T-cell (primary cell): Measurements from ENCODE around the gene ATOH1. TPM values are rescaled to one million over a fixed set of nuclear protein-coding genes. Genes with fewer than 3 reads are reported as not detected.

Source experiments
- ATAC-seq, 4 experiments: fragments of 200-7000 bp in 3 of 4; fragments of 150-1000 bp in 1 of 4; cut with Tn5 transposase; replicated peaks in 1 of 4; 1 replicate in 3 of 4; 2 replicates in 1 of 4; pipeline ENCODE4 v1.10.0; 2021; ENCODE audit warnings: moderate library complexity in 3 of 4, mild to moderate bottlenecking in 2 of 4, moderate number of reproducible peaks in 1 of 4
- CTCF ChIA-PET, 2 donors: fragments of 300-600 bp; sonication (Branson Sonifier 250); formaldehyde crosslinking; loops; one replicate each; lab custom pipeline; 2022; ENCODE audit warnings: antibody characterized with exemption in 2 of 2; lab: Charles Lee
- POLR2A ChIA-PET, 2 donors: fragments of 300-600 bp; sonication (Branson Sonifier 250); formaldehyde crosslinking; loops; one replicate each; lab custom pipeline; 2022; ENCODE audit warnings: antibody characterized with exemption in 2 of 2; lab: Charles Lee
- DNase-seq, 35 experiments: peaks; one replicate each; pipeline versions ENCODE4 v3.0.0 to v3.0.0-alpha.2; 2013 to 2023
- H3K27ac ChIP-seq: one replicate; pipeline ENCODE4 v1.5.1; 2013; ENCODE audit warnings: low read length
- H3K27me3 ChIP-seq, 2 experiments: replicated peaks in 1 of 2; 1 replicate in 1 of 2; 2 replicates in 1 of 2; pipeline versions ENCODE4 v1.6.1 to v1.7.0; 2013; ENCODE audit warnings: low read length in 1 of 2, mixed read lengths in 1 of 2; ENCODE audit not compliant: control insufficient read depth in 2 of 2, insufficient read depth in 2 of 2; ENCODE audit errors: extremely low read depth in 1 of 2
- H3K36me3 ChIP-seq, 2 donors: 1 replicate in 1 of 2; 2 replicates in 1 of 2; pipeline versions ENCODE4 v1.6.1 to v1.7.0; 2013; ENCODE audit warnings: low read length in 1 of 2; ENCODE audit not compliant: control insufficient read depth in 2 of 2, insufficient read depth in 1 of 2; ENCODE audit errors: extremely low read depth in 1 of 2
- H3K4me1 ChIP-seq, 2 experiments: 1 replicate in 1 of 2; 2 replicates in 1 of 2; pipeline versions ENCODE4 v1.6.1 to v1.7.0; 2013; ENCODE audit warnings: low read length in 2 of 2, mixed read lengths in 1 of 2; ENCODE audit not compliant: insufficient read depth in 2 of 2, control insufficient read depth in 1 of 2; ENCODE audit errors: extremely low read depth in 1 of 2
- H3K4me3 ChIP-seq, 2 donors: 1 replicate in 1 of 2; 2 replicates in 1 of 2; pipeline versions ENCODE4 v1.5.1 to v1.7.0; 2013; ENCODE audit warnings: mild to moderate bottlenecking in 2 of 2, low read length in 1 of 2, moderate library complexity in 1 of 2; ENCODE audit not compliant: control insufficient read depth in 1 of 2; ENCODE audit errors: extremely low read depth in 1 of 2
- H3K9me3 ChIP-seq: 2 replicates; pipeline ENCODE4 v1.7.0; 2013
- H3K27ac Mint-ChIP-seq, 2 donors: one replicate each; pipeline ENCODE4 v1.8.0; 2020 to 2021; ENCODE audit warnings: mild to moderate bottlenecking in 2 of 2, mixed read lengths in 2 of 2
- H3K27me3 Mint-ChIP-seq, 2 donors: one replicate each; pipeline ENCODE4 v1.8.0; 2021 to 2022; ENCODE audit warnings: mixed read lengths in 2 of 2
- H3K36me3 Mint-ChIP-seq: one replicate; pipeline ENCODE4 v1.8.0; 2021; ENCODE audit warnings: mixed read lengths
- H3K4me1 Mint-ChIP-seq, 3 donors: one replicate each; pipeline ENCODE4 v1.8.0; 2020 to 2022; ENCODE audit warnings: mixed read lengths in 3 of 3, mild to moderate bottlenecking in 1 of 3
- H3K4me3 Mint-ChIP-seq, 3 donors: one replicate each; pipeline ENCODE4 v1.8.0; 2020 to 2022; ENCODE audit warnings: mild to moderate bottlenecking in 3 of 3, mixed read lengths in 3 of 3, moderate library complexity in 3 of 3
- H3K9me3 Mint-ChIP-seq, 3 donors: one replicate each; pipeline ENCODE4 v1.8.0; 2020 to 2022; ENCODE audit warnings: mixed read lengths in 3 of 3
- WGBS: methylation state at CpG from one replicate; pipeline ENCODE4 v1.1.5; 2013; ENCODE audit warnings: missing lambda C conversion rate; ENCODE audit not compliant: insufficient coverage; 5-methylcytosine and 5-hydroxymethylcytosine counted together
- total RNA-seq, 35 experiments: library from RNA in 6 of 35; stranded (reverse) in 6 of 35; fragments of 120-200 nt in 1 of 35; gene quantifications; one replicate each; pipeline versions ENCODE4 v1.2.1 to v1.2.4 and lab custom pipeline; 2013 to 2026

ATOH1 gene
- total RNA-seq, 5 donors from 2014 or later (not counting 1 experiment from before 2014, with no cell fraction given): not detected

GRCh38 chr4:93831716-93832496 lies 3.4 kb downstream of the ATOH1 start:
- no peaks in the 10 kb centered on the region for H3K36me3 Mint-ChIP-seq
- Histone ChIP-seq H3K27ac (no peak overlapping the region), H3K4me3 (no peak overlapping the region), H3K4me1 (peaks cover 0 to 6% of the 10 kb centered on the region in 2 experiments), H3K36me3 (no peaks in the 10 kb centered on the region), H3K27me3 (peaks cover 31 to 45% of the 10 kb centered on the region in 2 experiments), H3K9me3 (no peaks in the 10 kb centered on the region)
- POLR2A ChIA-PET: no interaction called here
- H3K9me3 Mint-ChIP-seq: peaks cover 1 to 8% (median 3%) of the 10 kb centered on the region in 3 donors
- WGBS: 11% methylated on average over 14 of the region's 25 CpGs
- H3K4me3 Mint-ChIP-seq: no peak overlapping the region
- H3K27me3 Mint-ChIP-seq: peaks cover 69 to 78% of the 10 kb centered on the region in 2 donors
- DNase-seq: no peak
- no peak for ATAC-seq
- H3K4me1 Mint-ChIP-seq: peaks cover 14 to 23% (median 17%) of the 10 kb centered on the region in 3 donors
- CTCF ChIA-PET: no interaction called here
- no peak overlapping the region for H3K27ac Mint-ChIP-seq

DNA sequence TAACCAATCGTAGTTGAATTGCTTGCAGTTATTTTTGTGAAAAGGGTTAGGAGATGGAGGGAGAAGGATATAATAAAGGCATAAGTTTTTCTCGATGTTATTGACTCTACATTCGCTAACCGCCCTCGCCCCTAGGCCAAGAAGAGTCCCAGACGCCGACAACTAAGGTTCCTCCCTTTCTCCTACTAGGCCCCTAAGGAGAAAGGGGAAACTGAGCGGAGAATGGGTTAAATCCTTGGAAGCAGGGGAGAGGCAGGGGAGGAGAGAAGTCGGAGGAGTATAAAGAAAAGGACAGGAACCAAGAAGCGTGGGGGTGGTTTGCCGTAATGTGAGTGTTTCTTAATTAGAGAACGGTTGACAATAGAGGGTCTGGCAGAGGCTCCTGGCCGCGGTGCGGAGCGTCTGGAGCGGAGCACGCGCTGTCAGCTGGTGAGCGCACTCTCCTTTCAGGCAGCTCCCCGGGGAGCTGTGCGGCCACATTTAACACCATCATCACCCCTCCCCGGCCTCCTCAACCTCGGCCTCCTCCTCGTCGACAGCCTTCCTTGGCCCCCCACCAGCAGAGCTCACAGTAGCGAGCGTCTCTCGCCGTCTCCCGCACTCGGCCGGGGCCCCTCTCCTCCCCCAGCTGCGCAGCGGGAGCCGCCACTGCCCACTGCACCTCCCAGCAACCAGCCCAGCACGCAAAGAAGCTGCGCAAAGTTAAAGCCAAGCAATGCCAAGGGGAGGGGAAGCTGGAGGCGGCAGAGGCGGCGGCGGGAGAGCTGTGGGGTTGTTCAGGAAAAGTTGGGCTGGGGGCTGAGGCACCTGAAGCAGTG lies 5.9 kb downstream of the ATOH1 start:
- H3K9me3 Mint-ChIP-seq: peaks cover 1 to 8% (median 3%) of the 10 kb centered on the region in 3 donors
- H3K36me3 Mint-ChIP-seq: no peaks in the 10 kb centered on the region
- Histone ChIP-seq H3K27ac (no peak overlapping the region), H3K36me3 (no peaks in the 10 kb centered on the region), H3K4me1 (no peaks in the 10 kb centered on the region), H3K4me3 (no peak overlapping the region), H3K9me3 (no peaks in the 10 kb centered on the region), H3K27me3 (peaks cover 22 to 25% of the 10 kb centered on the region in 2 experiments)
- peaks cover 54 to 59% of the 10 kb centered on the region in 2 donors for H3K27me3 Mint-ChIP-seq
- no peak overlapping the region for H3K27ac Mint-ChIP-seq
- peaks cover 5 to 13% (median 6%) of the 10 kb centered on the region in 3 donors for H3K4me1 Mint-ChIP-seq
- ChIA-PET POLR2A (no interaction called here), CTCF (no interaction called here)
- DNase-seq: no peak
- ATAC-seq: no peak
- no peak overlapping the region for H3K4me3 Mint-ChIP-seq
- WGBS: 10% methylated on average over 25 of the region's 42 CpGs

DNA sequence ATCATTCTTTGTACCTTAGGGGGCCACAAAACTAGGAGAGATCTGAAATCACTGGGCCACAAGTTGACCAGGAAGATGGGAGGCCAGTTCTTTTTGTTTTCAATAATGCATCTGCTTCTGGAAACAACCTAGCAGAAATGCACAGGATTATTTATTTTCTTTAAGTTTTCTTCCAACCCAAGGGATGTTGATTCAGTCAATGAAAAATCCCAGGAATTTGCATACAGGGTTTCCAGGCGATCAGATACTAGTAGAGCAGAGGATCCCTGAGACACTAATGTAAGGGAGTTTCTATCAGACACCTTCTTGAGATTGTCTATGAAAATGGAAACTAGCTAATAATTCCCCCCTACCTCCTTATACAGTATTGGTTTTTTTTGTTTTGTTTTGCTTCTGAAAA lies 7.4 kb downstream of the ATOH1 start:
- Mint-ChIP-seq H3K4me3 (no peak overlapping the region), H3K9me3 (peaks cover 0 to 9% (median 3%) of the 10 kb centered on the region in 3 donors), H3K27ac (no peak overlapping the region), H3K36me3 (no peaks in the 10 kb centered on the region), H3K4me1 (peaks cover 0 to 7% (median 0%) of the 10 kb centered on the region in 3 donors), H3K27me3 (peaks cover 43 to 54% of the 10 kb centered on the region in 2 donors)
- Histone ChIP-seq H3K4me3 (no peak overlapping the region), H3K36me3 (no peaks in the 10 kb centered on the region), H3K4me1 (no peaks in the 10 kb centered on the region), H3K9me3 (no peaks in the 10 kb centered on the region), H3K27ac (no peak overlapping the region), H3K27me3 (peaks cover 13 to 15% of the 10 kb centered on the region in 2 experiments)
- CTCF ChIA-PET: no interaction called here
- POLR2A ChIA-PET: no interaction called here
- no peak for DNase-seq
- no CpG with 5 or more reads among the region's 1 CpG for WGBS
- no peak for ATAC-seq

DNA sequence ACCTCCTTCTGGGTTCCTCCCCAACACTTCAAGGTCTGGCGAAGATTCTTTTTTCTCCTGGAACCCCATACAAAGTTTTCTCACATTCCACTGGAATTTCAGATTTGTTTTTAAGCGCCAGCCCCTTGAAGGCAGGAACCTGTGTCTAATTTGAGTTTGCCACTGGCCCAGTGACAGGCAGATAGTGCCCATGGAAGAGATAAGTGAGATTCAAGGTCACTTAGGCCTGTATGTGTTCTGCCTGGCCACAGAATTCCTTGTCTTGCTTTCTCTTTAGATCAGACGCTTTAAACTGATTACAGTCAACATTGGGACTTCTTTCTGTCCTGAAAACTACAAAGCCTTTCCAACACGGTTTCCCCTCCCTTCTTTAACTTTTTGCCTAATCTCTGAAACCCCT lies 11.2 kb downstream of the ATOH1 start:
- H3K27me3 ChIP-seq: peaks cover 5 to 7% of the 10 kb centered on the region in 2 experiments
- no peak overlapping the region for H3K27ac ChIP-seq
- POLR2A ChIA-PET: no interaction called here
- H3K36me3 ChIP-seq: no peaks in the 10 kb centered on the region
- no peak overlapping the region for H3K27ac Mint-ChIP-seq
- no peaks in the 10 kb centered on the region for H3K9me3 ChIP-seq
- H3K4me1 ChIP-seq: no peaks in the 10 kb centered on the region
- DNase-seq: no peak
- peaks cover 12 to 24% of the 10 kb centered on the region in 2 donors for H3K27me3 Mint-ChIP-seq
- H3K4me3 ChIP-seq: no peak overlapping the region
- H3K9me3 Mint-ChIP-seq: peaks cover 0 to 13% (median 0%) of the 10 kb centered on the region in 3 donors
- no peaks in the 10 kb centered on the region for H3K36me3 Mint-ChIP-seq
- WGBS: 70% methylated on average over 3 of the region's 4 CpGs
- no peaks in the 10 kb centered on the region for H3K4me1 Mint-ChIP-seq
- CTCF ChIA-PET: no interaction called here
- no peak overlapping the region for H3K4me3 Mint-ChIP-seq
- no peak for ATAC-seq

- peaks cover 0 to 2% of the 10 kb centered on the region in 2 experiments for H3K27me3 ChIP-seq
- 40% methylated on average over 1 of the region's 3 CpGs for WGBS
- H3K4me3 ChIP-seq: no peak overlapping the region
- Mint-ChIP-seq H3K27me3 (peaks cover 2 to 21% of the 10 kb centered on the region in 2 donors), H3K4me3 (no peak overlapping the region), H3K27ac (no peak overlapping the region), H3K4me1 (no peaks in the 10 kb centered on the region), H3K36me3 (no peaks in the 10 kb centered on the region), H3K9me3 (peaks cover 0 to 15% (median 4%) of the 10 kb centered on the region in 3 donors)
- no peak for ATAC-seq
- no peak overlapping the region for H3K27ac ChIP-seq
- ChIA-PET POLR2A (no interaction called here), CTCF (no interaction called here)
- DNase-seq: no peak
- no peaks in the 10 kb centered on the region for H3K36me3 ChIP-seq
- H3K4me1 ChIP-seq: no peaks in the 10 kb centered on the region
- no peaks in the 10 kb centered on the region for H3K9me3 ChIP-seq
Measured at GRCh38 chr4:93841803-93842345, 13.3 kb downstream of the ATOH1 start.

GRCh38 chr4:93842601-93843252 lies 14.2 kb downstream of the ATOH1 start:
- peaks cover 2 to 15% (median 4%) of the 10 kb centered on the region in 3 donors for H3K9me3 Mint-ChIP-seq
- no peak for DNase-seq
- H3K27ac Mint-ChIP-seq: no peak overlapping the region
- no peaks in the 10 kb centered on the region for H3K27me3 ChIP-seq
- H3K36me3 Mint-ChIP-seq: no peaks in the 10 kb centered on the region
- no peaks in the 10 kb centered on the region for H3K4me1 Mint-ChIP-seq
- H3K27ac ChIP-seq: no peak overlapping the region
- H3K36me3 ChIP-seq: no peaks in the 10 kb centered on the region
- WGBS: no CpG with 5 or more reads among the region's 2 CpGs
- no peak overlapping the region for H3K4me3 ChIP-seq
- no peak for ATAC-seq
- no peaks in the 10 kb centered on the region for H3K4me1 ChIP-seq
- H3K9me3 ChIP-seq: no peaks in the 10 kb centered on the region
- POLR2A ChIA-PET: no interaction called here
- CTCF ChIA-PET: no interaction called here
- no peak overlapping the region for H3K4me3 Mint-ChIP-seq
- peaks cover 2 to 20% of the 10 kb centered on the region in 2 donors for H3K27me3 Mint-ChIP-seq
